ES-I3 (cell line): Measurements from ENCODE around the gene NT5C.
"Not testable (repeated sequence)": the region's sequence is repeated elsewhere in the genome, so short reads cannot be mapped to it uniquely, and the experiment has no call there.

Source experiments
- H3K36me3 ChIP-seq: 2 replicates; pipeline ENCODE4 v1.6.1; 2013; ENCODE audit warnings: mild to moderate bottlenecking, low read length, control low read depth, moderate library complexity; ENCODE audit not compliant: insufficient read depth
- H3K4me1 ChIP-seq: 2 replicates; pipeline ENCODE4 v1.6.1; 2013; ENCODE audit warnings: mild to moderate bottlenecking, control low read depth, low read length; ENCODE audit not compliant: insufficient read depth
- H3K9ac ChIP-seq: 2 replicates; pipeline ENCODE4 v1.6.1; 2013; ENCODE audit warnings: low read depth, mild to moderate bottlenecking, low read length, moderate library complexity
- H3K9me3 ChIP-seq: 2 replicates; pipeline ENCODE4 v1.6.1; 2013; ENCODE audit warnings: mild to moderate bottlenecking, low read length, moderate library complexity; ENCODE audit not compliant: control insufficient read depth, insufficient read depth

Gene NT5C

DNA sequence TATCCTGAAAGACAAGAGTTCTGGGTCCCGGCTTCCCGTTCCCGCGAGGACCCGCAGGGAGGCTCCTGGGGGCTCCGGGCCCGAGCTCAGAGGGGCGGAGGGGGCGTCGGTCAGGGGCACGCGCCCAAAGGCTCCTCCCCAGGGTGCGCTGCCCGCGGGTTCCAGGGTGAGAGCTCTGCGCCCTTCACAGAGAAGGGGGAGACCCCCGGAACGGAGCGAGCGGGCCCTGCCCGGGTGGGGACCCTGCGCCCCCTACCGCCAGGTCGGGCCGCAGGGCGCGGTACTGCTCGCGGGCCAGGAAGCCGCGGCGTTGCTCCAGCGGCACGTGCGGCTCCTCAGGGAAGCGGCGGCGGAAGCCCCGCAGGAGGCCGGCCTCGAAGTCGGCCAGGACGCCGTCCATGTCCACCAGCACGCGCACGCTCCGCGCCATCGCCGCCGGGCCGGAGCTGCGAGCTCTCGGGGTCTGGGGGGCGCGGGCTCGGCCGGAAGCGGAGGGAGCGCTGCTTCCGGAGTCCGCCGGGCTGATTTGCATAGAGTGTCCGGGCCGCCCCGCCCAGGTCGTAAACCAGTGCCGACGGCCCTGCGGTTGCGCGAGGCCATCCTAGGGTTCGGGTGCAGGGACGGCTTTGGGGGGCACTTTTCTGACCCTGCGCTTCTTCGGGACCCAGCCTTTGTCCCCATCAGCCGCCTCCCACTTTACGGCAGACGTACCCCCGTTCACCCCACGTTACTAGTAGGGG is at the start of gene NT5C:
NT5C (minus strand) TSS at position 465 of the 740 bp plus-strand sequence; CDS start at position 430, 35 bp downstream.
- Histone ChIP-seq H3K36me3 (peaks cover 18% of the 10 kb centered on the region), H3K4me1 (no peaks in the 10 kb centered on the region; the same call in 1 of the 2 replicates), H3K9ac (peak within 1 kb of the TSS; percentile 95), H3K9me3 (no peaks in the 10 kb centered on the region)

DNA sequence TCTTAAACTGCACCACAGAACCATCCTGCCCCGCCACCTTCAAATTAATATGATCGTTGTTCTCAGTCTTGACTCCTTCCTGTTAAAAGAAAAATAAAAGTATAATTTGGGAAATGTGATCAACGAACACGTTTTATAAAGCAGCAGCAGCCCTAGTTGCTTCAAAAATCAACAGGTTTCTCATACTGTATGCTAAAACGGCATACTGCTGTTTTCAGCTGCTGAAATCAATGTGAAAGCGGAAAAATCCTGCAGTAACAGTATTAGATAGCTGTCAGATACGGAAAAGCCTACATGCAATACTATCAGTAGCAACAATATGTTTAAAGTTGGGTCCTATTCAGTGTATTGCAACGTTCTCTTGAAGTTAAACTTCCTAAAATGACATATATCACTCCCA is 49.6 kb upstream of the NT5C start:
- Histone ChIP-seq H3K9ac (peak overlapping the region; percentile 94), H3K4me1 (peaks cover 4% of the 10 kb centered on the region), H3K9me3 (no peaks in the 10 kb centered on the region), H3K36me3 (peaks cover 23% of the 10 kb centered on the region)

DNA sequence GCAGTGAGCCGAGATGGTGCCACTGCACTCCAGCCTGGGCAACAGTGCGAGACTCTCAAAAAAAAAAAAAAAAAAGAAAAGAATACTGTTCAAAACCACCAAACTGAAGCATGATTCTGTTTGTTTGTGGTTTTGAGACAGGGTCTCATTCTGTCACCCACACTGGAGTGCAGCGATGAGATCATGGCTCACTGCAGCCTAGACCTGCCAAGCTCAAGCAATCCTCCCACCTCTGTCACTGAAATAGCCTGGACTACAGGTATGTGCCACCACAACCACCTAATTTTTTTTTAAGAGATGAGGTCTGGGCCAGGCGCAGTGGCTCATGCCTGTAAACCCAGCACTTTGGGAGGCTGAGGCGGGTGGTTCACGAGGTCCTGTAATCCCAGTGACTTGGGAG is 46.9 kb upstream of the NT5C start:
- peaks cover 47% of the 10 kb centered on the region for H3K36me3 ChIP-seq
- H3K9ac ChIP-seq, result no peak overlapping the region
- peaks cover 4% of the 10 kb centered on the region for H3K4me1 ChIP-seq
- no peaks in the 10 kb centered on the region for H3K9me3 ChIP-seq

DNA sequence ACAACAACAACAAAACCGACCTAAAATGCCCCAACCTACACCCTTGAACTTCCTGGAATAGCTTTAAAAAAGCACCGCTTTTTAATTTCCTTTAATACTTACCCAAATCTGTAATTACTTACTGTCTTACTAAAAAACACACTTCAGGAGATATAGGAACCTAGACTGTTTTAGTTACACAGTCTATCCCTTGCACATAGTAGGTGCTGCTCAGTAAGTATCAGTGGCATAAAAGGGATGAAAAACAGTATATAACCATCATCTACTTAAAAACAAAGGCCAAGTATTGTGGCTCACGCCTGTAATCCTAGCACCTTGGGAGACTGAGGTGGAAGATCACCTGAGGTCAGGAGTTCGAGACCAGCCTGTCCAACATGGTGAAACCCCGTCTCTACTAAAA is 45.1 kb upstream of the NT5C start:
- Histone ChIP-seq H3K36me3 (peaks cover 52% of the 10 kb centered on the region), H3K4me1 (peaks cover 4% of the 10 kb centered on the region; the same call in 1 of the 2 replicates), H3K9me3 (no peaks in the 10 kb centered on the region), H3K9ac (no peak overlapping the region)

DNA sequence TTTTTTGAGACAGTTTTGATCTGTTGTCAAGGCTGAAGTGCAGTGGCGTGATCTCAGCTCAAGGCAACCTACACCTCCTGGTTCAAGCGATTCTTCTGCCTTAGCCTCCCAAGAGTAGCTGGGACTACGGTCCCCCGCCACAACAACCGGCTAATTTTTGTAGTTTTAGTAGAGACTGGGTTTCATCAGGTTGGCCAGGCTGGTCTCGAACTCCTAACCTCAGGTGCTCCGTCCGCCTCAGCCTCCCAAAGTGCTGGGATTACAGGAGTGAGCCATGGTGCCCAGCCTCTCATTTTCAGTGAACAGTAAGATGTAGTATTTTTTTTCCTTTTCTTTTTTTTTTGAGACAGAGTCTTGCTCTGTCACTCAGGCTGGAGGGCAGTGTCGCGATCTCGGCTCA is 43.5 kb upstream of the NT5C start:
- no peak overlapping the region for H3K9ac ChIP-seq
- H3K36me3 ChIP-seq, result peaks cover 55% of the 10 kb centered on the region
- H3K9me3 ChIP-seq, result no peaks in the 10 kb centered on the region
- no peaks in the 10 kb centered on the region for H3K4me1 ChIP-seq

DNA sequence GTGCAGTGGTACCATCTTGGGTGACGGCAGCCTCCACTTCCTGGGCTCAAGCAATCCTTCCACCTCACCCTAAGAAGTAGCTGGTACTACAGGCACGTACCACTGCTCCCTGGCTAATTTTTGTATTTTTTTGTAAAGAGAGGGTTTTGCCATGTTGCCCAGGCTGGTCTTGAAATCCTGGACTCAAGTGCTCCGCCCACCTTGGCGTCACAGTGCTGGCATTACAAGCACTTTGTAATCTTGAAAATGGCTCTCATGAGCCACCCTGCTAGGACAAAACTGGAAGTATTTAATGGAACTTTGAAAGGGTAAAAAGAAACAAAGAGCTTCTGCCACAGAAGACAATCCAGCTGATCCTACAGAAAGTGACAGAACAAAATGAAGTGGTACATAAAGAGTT is 42.0 kb upstream of the NT5C start:
- no peak overlapping the region for H3K9ac ChIP-seq

DNA sequence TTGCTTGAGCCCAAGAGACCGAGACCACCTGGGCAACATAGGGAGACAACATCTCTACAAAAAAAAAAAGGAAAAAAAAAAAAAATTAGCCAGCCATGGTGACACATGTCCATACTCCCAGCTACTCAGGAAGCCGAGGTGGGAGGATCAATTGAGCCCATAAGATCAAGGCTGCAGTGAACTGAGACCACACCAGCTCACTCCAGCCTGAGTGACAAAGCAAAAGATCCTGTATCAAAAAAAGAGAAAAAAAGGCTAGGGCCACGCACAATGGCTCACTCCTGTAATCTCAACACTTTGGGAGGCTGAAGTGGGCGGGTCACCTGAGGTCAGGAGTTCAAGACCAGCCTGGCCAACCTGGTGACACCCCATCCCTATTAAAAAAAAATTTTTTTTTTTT is 37.5 kb upstream of the NT5C start:
- peaks cover 37% of the 10 kb centered on the region for H3K36me3 ChIP-seq
- no peak overlapping the region for H3K9ac ChIP-seq
- H3K9me3 ChIP-seq, result no peaks in the 10 kb centered on the region
- no peaks in the 10 kb centered on the region for H3K4me1 ChIP-seq

More for the DNA sequence above, 42.0 kb upstream of the NT5C start:
- Histone ChIP-seq H3K9me3 (no peaks in the 10 kb centered on the region), H3K36me3 (peaks cover 48% of the 10 kb centered on the region), H3K4me1 (no peaks in the 10 kb centered on the region)

DNA sequence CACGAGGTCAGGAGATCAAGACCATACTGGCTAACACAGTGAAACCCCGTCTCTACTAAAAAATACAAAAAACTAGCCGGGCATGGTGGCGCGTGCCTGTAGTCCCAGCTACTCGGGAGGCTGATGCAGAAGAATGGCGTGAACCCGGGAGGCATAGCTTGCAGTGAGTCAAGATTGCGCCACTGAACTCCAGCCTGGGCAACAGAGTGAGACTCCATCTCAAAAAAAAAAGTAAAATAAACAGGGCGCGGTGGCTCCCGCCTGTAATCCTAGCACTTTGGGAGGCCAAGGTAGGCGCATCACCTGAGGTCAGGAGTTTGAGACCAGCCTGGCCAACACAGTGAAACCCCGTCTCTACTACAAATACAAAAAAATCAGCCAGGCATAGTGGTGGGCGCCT is 33.1 kb upstream of the NT5C start:
- not testable (repeated sequence) for H3K9me3 ChIP-seq, H3K4me1 ChIP-seq, H3K9ac ChIP-seq
- peaks cover 21% of the 10 kb centered on the region for H3K36me3 ChIP-seq

DNA sequence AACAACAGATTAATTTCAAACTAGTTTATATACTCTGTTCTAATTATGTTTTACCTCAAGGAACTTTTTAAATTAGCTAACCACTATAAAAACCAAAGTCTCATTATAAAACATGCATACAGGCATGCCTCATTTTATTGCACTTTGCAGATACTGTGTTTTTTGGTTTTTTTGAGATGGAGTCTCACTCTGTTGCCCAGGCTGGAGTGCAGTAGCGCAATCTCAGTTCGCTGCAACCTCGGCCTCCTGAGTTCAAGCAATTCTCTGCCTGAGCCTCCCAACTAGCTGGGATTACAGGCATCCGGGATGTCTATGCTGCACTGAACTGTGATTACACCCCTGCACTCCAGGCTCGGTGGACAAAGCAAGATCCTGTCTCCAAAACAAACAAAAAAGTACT is 31.5 kb upstream of the NT5C start:
- H3K9ac ChIP-seq, result no peak overlapping the region
- peaks cover 16% of the 10 kb centered on the region for H3K36me3 ChIP-seq
- no peaks in the 10 kb centered on the region for H3K9me3 ChIP-seq
- peaks cover 3% of the 10 kb centered on the region; the same call in 1 of the 2 replicates for H3K4me1 ChIP-seq

DNA sequence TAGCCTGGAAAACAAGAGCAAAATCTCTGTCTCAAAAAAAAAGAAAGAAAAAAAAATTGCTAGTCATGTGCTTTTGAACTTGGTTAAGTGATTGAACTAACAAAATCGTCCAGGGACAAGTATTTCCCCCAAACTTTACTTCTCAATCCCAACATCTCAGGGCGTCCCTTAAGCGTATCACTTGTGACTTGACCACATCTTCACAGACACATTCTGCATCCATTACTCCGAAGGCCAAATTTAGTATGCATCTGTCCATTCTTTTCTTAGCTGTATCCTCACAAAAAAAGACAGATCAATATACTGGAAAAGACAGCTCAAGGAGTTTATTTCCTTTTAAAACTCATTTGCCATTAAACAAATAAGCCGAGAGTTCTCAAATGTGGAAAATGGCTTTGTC is 28.7 kb upstream of the NT5C start:
- H3K9ac ChIP-seq, result no peak overlapping the region

DNA sequence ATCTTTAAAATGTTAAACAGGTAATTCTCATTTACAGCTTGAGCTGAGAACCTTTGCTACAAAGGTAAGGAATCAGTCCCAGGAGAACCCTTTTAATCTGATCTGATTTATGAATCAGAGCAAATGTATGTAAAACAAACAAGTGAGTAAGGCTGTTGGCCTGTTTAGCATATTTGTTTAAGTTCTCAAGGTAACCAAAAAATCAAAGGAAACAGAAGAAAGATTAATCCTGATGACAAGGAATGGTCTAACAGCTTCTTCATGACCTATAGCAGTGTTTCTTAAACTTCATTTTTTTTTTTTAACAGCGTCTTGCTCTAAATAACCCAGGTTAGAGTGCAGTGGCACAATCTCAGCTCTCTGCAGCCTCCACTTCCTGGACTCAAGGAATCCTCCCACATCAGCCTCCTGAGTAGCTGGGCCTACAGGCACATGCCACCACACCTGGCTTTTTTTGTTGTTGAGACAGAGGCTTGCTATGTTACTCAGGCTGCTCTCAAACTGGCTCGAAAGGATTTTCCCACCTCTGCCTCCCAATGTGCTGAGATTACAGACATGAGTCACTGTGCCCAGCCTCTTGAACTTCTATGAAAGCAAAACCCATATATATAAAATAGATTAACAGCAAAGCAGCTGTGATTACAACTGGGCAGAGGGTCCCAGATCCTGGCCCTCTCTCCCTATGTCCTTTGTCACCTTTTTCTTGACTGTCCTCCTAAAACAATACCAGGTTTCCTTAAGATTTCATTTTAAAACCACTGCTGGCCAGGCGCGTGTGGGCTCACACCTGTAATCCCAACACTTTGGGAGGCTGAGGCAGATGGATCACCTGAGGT is 27.9 kb upstream of the NT5C start:
- Histone ChIP-seq H3K9ac (no peak overlapping the region), H3K9me3 (no peaks in the 10 kb centered on the region), H3K36me3 (no peaks in the 10 kb centered on the region), H3K4me1 (peaks cover 7% of the 10 kb centered on the region; the same call in 1 of the 2 replicates)

More for the DNA sequence above, 28.7 kb upstream of the NT5C start:
- H3K36me3 ChIP-seq, result no peaks in the 10 kb centered on the region; the same call in 1 of the 2 replicates
- no peaks in the 10 kb centered on the region for H3K9me3 ChIP-seq
- peaks cover 3% of the 10 kb centered on the region; the same call in 1 of the 2 replicates for H3K4me1 ChIP-seq

DNA sequence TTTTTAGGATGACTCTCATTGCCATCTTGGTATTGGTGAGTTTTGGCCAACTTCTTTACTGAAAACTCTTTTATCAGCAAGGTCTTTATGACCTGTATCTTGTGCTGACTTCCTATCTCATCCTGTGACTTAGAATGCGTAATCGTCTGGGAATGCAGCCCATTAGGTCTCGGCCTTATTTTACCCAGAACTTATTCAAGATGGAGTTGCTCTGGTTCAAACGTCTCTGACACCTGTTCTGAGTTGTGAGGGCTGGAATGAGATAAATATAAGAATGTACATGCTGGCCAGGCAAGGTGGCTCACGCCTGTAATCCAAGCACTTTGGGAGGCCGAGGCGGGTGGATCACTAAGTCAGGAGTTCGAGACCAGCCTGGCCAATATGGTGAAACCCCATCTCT is 26.9 kb upstream of the NT5C start:
- not testable (repeated sequence) for H3K36me3 ChIP-seq, H3K4me1 ChIP-seq, H3K9me3 ChIP-seq, H3K9ac ChIP-seq

DNA sequence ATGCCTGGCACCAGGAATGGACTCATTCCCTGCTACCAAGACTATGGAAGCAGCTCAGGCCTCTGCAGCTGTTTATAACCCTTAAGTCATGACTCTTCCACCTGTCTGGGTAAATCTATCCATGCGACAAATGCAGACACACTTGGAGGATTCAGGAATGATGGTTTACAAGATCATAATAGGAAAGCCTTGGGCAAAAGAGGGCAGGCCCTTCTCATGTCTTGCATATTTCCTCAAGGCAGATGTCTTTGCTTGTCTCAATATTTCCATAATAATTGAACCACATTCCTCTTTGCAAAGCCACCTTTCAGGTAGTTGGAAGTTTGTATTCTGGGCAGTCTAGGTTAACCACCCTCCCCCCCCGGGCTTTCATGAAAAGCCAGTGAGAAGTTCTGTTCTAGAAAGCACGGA is 23.7 kb upstream of the NT5C start:
- H3K4me1 ChIP-seq, result peaks cover 10% of the 10 kb centered on the region

DNA sequence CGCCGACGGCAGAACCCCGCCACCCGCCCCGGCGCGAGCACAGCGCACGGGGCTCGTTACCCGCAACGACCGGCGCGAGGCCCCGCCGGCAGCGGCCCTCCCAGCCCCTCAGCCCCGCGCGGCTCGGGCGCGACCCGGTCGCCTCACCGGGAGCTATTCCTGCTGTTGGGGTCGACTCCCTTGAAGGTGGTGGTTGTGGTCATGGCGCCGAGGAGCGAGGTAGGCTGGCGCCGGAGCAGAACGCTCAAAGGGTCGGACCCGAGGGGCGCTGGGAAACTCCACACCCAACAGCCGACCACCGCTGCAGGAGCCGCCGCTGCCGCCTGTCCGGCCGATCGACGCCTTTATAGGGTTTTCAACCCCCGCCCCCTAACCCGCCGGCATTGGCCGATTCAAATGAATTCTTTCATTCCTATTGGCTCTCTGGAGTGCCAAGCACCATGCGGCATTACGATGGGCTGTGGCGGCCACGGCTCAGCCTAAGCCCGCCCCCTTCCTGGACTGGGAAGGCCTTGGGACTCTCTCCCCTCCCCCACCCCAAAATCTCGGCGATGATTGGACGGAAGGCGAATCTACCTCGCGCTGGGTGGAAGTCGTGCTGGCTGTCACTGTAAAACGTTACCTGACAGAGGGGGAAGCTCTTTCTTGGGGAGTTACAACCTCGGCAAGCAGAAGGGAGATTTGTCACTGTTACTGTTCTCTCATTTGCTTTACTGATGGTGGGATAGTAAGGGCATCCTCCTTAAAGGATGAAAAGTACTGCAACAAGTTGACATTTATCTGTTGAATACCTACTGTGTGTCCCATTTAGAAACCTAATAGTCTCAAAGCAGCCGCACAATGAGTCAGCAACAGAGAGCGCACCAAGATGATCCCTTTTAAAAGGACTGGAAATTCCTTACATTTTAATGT is 22.9 kb upstream of the NT5C start, which contains the start of gene JPT1:
JPT1 (minus strand) TSS at position 318 of the 912 bp plus-strand sequence; CDS start at position 203, 115 bp downstream.
- Histone ChIP-seq H3K9me3 (no peaks in the 10 kb centered on the region), H3K36me3 (no peaks in the 10 kb centered on the region), H3K9ac (peak within 1 kb of the TSS; percentile 85), H3K4me1 (peaks cover 10% of the 10 kb centered on the region)

More for the DNA sequence above, 23.7 kb upstream of the NT5C start:
- H3K9me3 ChIP-seq, result no peaks in the 10 kb centered on the region
- no peaks in the 10 kb centered on the region for H3K36me3 ChIP-seq
- peak overlapping the region; percentile 28; the same call in 1 of the 2 replicates for H3K9ac ChIP-seq
